Dermis microvascular lymphatic vessel endothelial cell (primary cell): ENCODE data around the gene CFAP65. TPM values are rescaled to one million over a fixed set of nuclear protein-coding genes. Genes with fewer than 3 reads are reported as not detected.

Source experiments
- DNase-seq, 2 donors: peaks; one replicate each; pipeline versions ENCODE4 v3.0.0 to v3.0.0-alpha.2; 2010; ENCODE audit warnings: low read depth in 2 of 2
- total RNA-seq: library from RNA; depleted of rRNA; stranded (reverse); fragments of >200 nt; gene quantifications from 2 replicates; pipeline ENCODE4 v1.2.1, GENCODE V29; 2014

Gene CFAP65
- total RNA-seq, 1 donor from 2014 or later: not detected

DNA sequence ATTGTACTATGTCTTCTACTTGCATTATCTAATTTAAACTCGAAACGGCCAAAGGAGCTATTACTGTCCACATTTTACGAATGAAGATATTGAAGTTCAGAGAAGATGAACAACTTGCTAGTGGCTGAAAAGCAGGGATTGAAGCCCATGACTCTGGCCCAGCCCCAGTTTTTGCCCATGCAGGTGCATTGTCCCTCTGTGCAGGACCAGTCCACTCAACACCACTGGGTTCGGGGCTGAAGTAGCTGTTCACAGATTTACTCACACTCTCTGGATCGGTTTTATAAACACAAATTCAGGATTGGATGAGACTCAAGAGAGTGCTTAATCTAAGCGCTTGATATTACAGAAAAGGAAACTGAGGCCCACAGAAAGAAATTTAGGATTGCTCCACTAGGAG is 20.8 kb upstream of the CFAP65 start:
- no peak for DNase-seq

DNA sequence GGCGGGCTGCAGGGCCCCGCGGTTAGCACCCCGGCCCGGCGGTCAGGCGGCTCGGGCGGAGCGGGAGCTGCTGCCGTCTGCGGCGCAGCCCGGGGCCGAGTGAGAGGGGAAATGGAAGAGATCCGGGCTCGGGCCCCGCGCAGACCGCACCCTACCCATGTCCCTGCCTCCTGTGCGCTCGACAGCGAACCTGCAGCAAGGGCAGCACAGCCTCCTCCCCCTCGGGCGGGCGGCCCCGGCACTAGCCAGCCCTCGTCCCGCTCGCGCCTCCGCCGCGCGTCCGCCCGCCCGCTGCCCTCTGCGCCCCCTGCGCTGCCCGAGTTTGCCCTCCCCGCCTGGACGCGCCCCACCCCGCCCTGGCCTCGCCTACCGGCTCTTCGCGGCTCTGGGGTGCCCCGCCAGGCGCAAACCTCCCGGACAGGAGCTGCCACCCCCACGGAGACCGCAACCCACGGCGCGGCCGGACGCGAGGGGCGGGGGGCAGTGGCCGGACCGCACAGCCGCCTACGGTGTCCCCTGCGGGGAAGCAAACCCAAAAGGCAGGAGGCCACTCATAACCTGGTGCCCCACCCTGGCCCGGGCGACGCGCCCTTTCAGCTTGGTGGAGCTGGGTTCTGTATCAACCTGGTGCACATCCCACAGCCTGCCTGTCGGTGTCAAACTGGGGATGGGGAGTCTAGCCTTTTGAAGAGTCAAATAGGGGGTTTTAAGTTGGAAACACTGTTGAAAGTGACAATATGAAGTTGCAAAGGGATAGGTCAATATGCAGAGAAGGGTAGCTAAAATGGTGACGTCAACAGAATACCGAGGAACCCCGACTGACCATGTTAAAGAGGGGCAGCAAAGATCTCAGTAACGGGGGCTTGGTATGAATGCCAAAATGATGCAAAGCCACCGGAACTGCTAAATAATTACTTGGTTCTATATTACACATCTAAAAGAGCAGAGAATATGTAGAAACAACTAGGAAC is 19.8 kb upstream of the CFAP65 start, which contains the start of gene IHH:
Gene IHH (minus strand): TSS at position 101 of the 971 bp plus-strand sequence. CDS start 454 bp downstream, outside the sequence.
- no peak for DNase-seq

DNA sequence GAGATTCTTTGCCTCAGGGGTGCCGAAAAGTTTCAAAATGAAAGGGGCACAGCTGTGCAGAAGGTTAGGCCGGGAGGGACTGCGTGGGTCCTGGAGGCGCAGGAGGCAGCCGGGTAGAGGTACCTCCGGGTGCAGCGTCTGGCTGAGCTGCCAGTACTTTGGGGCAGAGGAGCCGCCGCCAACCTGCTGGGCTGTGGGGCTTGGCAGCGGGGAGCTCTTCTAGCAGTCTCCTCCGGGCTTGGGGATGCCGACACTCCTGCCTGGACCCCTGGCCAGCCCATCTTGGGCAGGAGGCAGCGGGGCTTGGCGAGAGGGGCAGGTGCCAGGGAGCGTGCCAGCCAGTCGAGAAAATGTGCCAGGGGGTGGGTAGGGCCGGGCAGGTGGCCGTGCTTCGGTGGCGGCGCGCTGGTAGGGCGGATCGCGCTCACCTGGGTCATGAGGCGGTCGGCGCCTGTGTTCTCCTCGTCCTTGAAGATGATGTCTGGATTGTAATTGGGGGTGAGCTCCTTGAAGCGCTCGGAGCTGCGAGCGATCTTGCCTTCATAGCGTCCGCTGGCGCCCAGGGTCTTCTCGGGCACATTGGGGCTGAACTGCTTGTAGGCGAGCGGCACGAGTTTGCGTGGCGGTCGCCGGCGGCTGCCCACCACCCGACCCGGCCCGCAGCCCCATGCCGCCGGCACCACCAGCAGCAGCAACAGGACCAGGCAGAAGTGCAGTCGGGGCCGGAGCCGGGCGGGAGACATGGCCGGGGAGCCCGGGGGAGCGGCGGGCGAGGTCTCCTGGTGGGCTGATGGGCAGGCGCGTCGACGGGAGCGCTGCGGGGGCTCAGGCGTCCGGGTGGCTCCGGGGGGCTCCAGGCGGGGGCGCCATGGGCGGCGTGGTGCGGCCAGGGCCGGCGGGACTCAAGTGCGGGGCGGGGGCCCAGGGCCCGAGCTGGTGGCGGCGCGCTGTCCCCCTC is 18.7 kb upstream of the CFAP65 start:
- no peak for DNase-seq

DNA sequence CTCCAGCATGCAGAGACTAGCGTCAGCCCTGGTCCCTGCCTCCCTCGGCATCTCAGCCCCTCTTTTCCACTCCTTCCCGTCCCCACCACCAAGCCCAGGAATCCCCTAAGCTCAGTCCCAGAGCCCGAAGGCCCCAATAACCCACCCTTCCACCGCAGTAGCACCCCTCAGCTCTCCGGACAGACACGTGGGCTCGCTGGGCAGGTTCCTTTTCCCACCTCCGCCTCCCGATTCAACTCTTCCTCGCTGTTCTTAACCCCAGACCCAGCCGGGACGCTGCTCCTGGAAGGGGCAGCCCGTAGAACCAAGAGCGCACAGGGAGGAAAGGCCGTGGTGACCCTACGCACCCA is 18.0 kb upstream of the CFAP65 start:
- DNase-seq: no peak

DNA sequence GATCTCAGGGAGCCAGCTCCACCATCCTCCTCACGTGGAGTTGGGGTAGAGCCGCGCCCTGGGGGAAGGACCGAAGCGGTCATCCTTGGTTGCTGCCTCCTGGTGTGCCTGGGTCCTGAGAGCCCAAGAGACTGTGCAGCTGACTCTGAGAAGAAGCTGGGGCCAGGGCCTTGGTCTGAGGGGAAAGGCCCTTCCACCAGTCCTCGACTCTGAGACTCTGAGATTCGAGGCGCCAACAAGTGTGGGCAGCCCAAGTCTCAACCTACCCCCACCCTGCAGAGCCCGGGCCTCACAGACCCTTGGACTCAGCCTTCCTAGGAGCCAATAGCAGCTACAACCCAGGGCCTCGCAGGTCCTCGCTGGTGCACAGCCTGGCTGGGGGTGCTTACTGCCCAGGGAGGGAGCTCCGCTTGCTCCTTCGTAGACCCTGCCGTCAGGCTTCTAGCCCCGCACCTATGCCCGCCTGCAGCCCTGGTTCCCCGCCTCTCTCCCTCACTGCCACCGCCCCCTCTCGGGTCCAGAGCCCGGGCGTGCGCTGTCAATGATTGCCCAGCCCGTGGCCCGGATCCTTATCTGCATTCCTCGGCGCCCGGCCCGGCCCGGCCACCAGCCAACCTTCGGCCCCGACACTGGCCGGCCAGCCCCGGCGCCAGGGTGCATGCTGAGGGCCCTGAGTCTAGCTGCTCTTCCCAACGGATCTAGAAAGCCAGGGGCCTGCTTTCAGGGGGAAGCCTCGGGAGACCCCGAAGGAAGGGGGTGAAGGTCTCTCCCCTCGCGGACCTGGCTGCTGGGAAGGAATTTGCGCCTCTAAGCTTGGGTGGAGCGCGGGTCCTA is 17.4 kb upstream of the CFAP65 start:
- no peak for DNase-seq

DNA sequence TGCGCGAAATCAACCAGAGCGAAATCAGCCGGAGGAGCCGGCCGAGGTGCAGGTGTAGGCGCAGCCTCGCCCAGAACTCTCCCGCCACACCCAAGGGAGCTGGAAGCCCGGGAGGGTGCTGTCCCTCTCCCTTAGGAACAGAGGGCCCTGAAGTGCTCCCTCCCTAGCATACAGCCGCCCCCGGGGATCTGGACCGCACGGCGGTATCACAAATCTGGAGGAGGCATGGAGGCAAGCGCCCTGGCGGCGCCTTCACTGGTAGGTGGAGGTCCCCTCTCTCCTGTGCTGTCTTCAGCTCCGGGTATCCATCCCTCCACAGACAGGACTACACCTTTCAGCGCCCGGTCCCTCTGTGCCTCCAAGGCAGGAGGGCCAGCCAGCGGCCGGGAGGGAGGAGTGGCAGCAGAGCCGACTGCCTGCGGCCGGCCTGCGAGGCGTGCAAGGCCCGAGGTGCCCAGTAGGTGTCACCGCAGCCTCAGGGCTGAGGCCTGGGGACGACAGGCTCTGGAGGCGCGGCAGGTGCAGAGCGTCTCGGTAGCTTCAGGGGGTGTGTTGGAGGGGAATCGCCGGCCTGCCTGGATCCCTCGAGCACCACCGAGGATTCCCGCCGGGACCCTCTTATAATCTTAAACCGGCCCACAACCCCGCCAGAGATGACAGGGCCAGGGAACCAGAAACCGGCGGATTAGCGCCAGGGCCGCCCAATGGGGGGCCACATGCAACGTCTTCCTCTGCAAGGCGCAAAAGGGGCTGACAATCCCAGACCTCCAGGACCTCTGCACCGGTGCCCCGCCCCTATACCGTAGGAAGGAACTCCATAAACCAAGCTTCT is 16.6 kb upstream of the CFAP65 start:
- DNase-seq: peak; percentile 29 to 63

DNA sequence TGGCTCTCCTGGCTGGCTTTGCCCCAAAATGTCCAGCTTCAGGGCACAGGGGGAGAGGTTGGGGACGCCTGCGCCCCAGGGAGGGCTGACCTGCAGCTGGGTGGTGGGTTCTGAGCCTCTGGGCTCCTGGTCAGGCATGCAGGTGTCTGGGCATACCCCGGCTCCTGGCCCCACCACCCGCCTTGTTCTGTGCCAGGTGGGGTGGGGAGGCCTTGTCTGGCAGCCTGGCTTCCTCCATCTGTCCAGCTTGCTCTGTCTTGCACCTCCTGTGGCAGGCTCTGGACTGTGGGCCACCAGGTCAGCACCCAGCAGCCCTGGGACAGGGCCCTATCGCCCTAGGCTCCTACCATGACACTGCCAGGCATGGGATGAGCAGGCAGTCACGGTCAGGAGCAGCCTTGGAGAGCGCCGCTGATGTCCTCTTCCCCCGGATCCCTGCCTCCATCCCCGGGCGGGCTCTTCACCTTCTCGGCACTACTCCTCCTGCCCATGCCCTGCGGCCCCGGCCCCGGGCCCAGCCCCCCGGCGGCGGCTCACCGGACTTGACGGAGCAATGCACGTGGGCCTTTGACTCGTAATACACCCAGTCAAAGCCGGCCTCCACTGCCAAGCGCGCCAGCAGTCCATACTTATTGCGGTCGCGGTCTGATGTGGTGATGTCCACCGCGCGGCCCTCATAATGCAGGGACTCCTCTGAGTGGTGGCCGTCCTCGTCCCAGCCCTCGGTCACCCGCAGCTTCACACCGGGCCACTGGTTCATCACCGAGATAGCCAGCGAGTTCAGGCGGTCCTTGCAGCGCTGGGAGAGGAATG is 15.8 kb upstream of the CFAP65 start:
- no peak for DNase-seq

DNA sequence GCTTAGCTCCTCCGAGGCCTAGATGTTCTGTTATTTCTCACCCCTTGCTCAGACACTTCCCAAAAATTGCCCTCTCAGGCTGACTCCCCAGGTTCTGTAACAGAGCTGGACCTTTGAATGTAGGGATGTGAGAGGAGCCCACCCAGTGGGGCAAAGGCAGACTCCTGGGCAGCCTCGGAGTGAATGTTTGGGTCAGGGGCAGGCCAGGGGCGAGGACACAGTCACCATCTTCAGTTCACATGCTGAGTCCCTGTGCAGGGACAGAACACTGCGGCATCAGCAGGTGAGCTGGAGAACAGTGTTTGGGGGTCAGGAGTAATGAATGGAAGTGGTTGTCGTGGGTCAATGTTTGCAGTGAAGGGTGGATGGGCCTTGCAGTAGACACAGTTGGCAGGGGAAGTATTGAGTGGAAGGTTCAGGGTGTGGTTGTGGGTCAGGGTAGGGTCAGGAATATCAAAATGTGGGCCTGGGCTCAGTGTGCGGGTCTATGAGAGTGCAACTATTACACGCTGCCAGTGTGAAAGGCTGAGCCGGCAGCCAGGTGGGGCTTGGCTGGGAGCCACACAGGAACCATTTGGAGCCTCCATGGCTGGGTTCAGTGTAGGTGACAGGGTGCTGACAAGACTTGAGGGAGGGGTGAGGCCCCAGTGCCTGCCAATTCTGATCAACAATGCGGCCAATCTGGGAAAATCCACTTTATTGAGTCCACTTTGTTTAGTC is 15.0 kb upstream of the CFAP65 start:
- DNase-seq: no peak

DNA sequence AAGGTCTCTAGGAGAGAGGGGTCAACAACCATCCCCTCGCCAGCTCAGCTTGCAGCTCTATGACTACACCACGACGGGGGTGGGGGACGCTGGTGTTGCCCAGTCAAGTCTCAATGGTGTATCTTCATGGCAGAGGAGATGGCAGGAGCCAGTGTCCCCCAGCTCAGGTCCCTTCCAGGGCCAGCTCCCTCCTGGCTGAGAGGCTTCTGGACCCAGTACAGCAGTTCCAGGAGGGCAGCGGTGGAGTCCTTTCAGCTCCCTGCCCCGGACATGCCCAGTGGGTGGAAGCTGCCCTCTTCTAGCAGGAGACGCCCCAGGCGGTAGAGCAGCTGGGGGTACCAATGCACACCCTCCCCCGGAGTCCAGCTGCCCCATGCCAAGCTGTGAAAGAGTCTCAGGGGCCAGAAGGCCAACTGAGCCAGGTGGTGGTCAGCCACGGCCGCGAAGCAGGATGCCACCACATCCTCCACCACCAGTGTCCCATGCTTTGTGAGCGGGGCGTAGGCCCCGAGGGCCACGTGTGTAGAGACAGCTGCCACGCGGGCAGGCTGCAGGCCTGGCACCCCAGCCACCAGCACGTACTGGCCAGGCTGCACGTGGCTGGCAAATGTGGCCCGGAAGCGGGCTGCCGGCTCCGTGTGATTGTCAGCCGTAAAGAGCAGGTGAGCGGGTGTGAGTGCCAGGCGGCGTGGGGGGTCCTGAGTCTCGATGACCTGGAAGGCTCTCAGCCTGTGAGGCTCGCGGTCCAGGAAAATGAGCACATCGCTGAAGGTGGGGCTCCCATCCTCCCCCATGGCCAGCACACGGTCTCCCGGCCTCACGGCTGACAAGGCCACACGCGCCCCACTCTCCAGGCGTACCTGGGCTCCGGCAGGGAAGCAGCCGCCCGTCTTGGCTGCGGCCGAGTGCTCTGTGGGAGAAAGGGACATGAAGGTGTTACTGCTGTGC is 13.9 kb upstream of the CFAP65 start:
- no peak for DNase-seq

DNA sequence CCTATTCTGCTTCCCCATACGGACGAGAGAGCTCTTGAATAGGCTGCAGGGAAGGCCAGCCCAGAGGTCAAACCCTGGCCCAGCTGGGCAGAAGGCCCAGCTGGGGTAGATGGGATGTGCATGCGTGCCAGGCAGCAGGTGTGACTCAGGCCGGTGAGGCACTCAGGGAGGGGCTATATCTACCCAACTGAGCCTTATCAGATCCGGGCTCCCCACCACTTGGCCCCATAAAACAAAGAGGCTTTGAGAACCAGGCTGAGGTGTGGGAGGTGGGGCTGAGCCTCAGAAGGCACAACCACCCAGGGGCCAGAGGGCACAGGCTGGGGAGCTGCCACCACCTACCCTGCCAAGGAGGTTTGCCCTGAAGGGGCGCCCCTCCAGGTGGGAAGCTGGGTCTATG is 8.0 kb upstream of the CFAP65 start:
- no peak for DNase-seq

DNA sequence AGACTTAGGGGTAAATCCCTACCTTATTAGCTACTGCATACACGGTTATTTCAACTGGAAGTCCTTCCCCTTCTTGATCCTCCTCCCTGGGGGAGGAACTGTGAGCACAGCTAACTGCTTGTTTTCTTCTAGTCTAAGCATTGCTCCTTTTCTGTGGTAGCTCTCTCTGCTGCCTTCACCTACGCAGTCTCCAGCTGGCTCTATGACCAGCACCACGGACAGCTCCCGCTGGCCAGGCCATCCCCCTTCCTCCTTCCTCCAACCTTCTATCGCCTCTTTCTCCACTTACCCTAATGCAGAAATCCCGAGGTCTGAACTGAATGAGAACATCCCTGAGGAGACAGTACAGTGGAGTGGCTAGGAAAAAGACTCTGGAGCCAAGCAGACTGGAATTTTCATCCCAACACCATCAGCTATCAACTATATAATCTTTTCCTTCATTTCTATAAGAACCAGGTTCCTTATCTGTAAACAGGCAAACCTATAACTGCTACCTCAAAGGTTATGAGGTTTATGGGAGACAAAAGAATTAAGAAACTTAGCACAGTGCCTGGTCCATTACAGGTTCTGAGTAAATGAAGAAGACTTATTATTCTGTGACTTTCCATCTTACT is 4.7 kb upstream of the CFAP65 start:
- peak in 1 of 2 donors; percentile 34 for DNase-seq

DNA sequence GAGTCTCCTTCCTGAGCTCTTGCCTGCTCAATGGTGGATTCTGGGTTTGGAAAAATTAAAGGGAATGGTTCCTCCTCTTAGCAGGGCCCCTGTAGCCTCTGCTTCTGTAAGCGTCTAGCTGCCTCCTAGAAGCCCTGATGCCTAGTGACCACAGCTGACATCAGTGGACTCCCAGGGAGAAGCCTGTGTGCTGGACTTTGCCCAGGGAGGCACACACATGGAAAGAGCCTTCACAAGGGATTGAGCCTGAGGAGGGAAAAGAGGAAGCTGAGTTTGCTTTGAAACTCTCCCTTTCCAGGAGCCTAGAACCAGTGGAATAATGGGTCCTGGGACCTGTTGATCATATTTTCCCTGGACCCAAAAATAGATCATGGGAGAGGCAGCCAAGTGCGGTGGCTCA is 1.4 kb upstream of the CFAP65 start:
- DNase-seq: no peak

DNA sequence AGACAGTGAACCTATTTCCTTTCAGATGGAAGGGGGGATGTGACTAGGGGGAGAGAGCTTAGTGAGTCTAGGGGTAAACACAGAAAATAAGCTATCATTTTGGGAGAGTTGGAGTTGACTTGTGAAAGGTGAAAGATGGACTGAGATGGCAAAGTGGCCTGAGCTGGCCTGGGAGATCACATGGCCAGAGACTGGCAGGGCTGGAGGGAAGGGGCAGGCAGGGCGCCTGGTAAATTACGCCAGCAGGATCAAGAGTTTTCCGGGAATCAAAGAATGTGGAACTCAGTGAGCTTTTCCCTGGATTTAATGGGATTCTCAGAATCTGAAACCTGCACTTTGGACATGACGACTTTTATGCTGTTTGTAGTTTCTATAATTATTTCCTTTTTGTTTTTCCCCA is 841 bp upstream of the CFAP65 start:
- DNase-seq: no peak

DNA sequence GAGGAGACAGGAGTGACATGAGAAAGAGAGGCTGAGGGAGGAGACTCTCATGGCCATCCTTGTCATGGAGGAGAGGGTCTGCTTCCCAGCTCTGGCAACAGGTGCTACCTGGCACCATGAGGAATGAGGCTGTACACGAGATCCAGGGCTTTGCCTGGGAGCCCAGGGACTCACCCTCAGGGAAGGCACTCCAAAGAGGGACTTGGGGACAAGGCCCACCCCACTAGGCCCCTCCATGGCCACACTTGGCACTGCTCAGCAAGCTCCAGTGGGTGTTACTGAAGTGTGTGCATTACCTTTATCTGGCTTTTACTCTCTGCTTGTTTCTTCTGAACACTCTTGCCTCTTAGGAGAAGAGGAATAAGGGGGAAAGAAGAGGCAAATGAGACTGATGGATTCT is 2.7 kb downstream of the CFAP65 start:
- no peak for DNase-seq

DNA sequence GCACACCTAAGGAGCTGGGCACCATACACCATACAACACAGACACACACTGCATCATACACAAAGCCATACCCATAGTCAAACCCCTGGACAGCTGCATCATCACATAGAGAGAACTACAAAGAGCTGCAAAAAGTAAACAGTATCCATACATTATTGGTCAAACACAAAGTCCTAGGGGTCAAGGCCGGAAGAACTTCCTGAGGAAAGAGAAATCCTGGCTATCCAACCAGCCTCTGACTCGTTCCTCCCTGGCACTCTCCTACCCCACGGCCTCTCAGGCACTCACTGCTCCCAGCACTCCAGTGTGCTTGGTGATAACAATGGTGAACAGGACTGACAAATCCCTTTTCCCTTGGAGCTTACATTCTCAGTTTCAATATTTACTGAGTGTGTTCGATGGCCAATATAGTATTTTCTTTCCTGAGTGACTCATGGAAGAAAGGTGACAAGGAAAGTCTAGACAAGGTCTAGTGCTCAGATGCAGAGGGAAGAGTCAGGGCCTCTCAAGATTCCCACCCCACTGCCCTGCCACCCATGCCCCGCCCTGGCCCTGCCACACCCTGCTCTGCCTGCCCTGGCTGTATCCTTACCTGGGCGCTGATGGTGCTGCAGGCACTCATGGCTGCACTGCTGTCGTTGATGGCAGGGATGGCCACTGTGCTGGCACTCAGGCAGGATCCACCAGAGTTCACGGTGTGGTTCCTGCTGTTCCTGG is 3.4 kb downstream of the CFAP65 start:
- no peak for DNase-seq

DNA sequence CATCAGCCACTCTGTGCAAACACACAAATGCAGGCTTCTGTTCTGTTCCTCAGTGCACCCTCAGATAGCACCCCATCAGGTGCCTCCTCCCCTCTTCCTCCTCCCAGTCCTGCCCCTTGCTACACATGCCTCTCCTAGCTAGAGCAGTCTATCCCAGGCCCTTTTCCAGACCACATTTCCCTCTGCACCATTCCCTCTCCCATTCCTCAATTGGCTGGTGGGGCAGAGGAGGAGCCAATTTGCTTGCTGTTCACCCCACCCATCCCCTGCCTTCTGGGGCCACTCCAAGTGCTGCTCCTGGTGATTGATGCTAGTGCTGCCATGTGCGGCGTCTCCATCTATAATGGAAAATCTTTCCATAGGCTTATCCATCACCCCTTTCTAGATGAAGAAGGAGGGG is 5.4 kb downstream of the CFAP65 start:
- DNase-seq: no peak

DNA sequence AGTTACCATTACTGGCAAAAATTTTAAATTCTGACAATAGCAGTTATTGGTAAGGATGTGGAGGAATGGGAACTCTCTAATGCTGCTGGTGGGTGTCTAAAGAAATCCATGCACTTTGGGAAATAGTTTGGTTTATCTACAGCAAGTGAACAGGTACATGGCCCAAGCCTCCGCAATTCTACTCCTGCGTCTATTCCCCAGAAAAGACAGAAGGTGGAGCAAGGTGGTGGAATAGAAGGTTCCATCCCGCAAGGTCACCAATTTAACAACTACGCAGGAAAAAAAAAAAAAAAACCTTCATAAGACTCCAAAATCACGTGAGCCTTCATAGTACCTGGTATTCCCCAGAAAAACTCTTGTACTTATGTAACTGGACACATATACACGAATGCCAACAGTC is 6.5 kb downstream of the CFAP65 start:
- DNase-seq: no peak
